IMR-90 (cell line): Measurements from ENCODE around the gene RNGTT. TPM values are rescaled to one million over a fixed set of nuclear protein-coding genes. Genes with fewer than 3 reads are reported as not detected.

Experiments
- ATAC-seq: fragments of 200-7000 bp; cut with Tn5 transposase; 2 replicates; pipeline ENCODE4 v1.9.1; 2020; ENCODE audit warnings: low read depth, mild to moderate bottlenecking, moderate library complexity
- BruUV-seq: library from RNA; stranded (reverse); fragments of 400-500 nt; replicated peaks from 2 replicates; lab custom pipeline; 2021; lab: Mats Ljungman, UMichigan
- CTCF ChIA-PET: fragments of 300-600 bp; formaldehyde crosslinking; extraction: SDS; loops from one replicate; lab custom pipeline; 2021; ENCODE audit warnings: antibody characterized with exemption; lab: Yijun Ruan, JAX
- POLR2A ChIA-PET: fragments of 300-600 bp; sonication (Branson Sonifier 250); formaldehyde crosslinking; loops from one replicate; lab custom pipeline; 2022; ENCODE audit warnings: antibody characterized with exemption; ENCODE audit not compliant: unreplicated experiment; lab: Charles Lee
- DNase-seq: peaks from one replicate; pipeline ENCODE4 v3.0.0; 2013
- H2AFZ ChIP-seq: replicated peaks from 2 replicates; pipeline ENCODE3; 2013; ENCODE audit warnings: low read length, mild to moderate bottlenecking; ENCODE audit not compliant: poor library complexity
- H2AK5ac ChIP-seq: 2 replicates; pipeline ENCODE4 v1.6.1; 2013; ENCODE audit warnings: low read depth, low read length, inconsistent platforms
- H2AK9ac ChIP-seq: replicated peaks from 2 replicates; pipeline ENCODE3; 2013; ENCODE audit warnings: mild to moderate bottlenecking, low read depth, low read length, moderate library complexity; ENCODE audit not compliant: poor library complexity
- H2BK120ac ChIP-seq: 2 replicates; pipeline ENCODE4 v1.6.1; 2013; ENCODE audit warnings: low read depth, low read length, inconsistent platforms
- H2BK15ac ChIP-seq: 3 replicates; pipeline ENCODE4 v1.6.1; 2013; ENCODE audit warnings: low read depth, low read length, inconsistent platforms
- H2BK20ac ChIP-seq: 2 replicates; pipeline ENCODE4 v1.6.1; 2013; ENCODE audit warnings: low read depth, mild to moderate bottlenecking, inconsistent platforms, low read length, moderate library complexity
- H2BK5ac ChIP-seq: 2 replicates; pipeline ENCODE4 v1.6.1; 2013; ENCODE audit warnings: mild to moderate bottlenecking, low read depth, low read length, inconsistent platforms; ENCODE audit not compliant: poor library complexity, severe bottlenecking
- H3K14ac ChIP-seq: replicated peaks from 2 replicates; pipeline ENCODE4 v1.6.1; 2013; ENCODE audit warnings: low read depth, low read length, inconsistent platforms
- H3K18ac ChIP-seq: 2 replicates; pipeline ENCODE4 v1.6.1; 2013; ENCODE audit warnings: low read depth, low read length, control low read depth
- H3K23ac ChIP-seq: 2 replicates; pipeline ENCODE4 v1.6.1; 2013; ENCODE audit warnings: low read depth, low read length, inconsistent platforms
- H3K27ac ChIP-seq: 2 replicates; pipeline ENCODE4 v1.5.1; 2013; ENCODE audit warnings: mild to moderate bottlenecking, control low read depth, low read length; ENCODE audit not compliant: insufficient read depth
- H3K27me3 ChIP-seq: 2 replicates; pipeline ENCODE4 v1.6.1; 2013; ENCODE audit warnings: low read length; ENCODE audit not compliant: control insufficient read depth, insufficient read depth
- H3K36me3 ChIP-seq: 2 replicates; pipeline ENCODE4 v1.6.1; 2013; ENCODE audit warnings: low read length, mixed read lengths; ENCODE audit not compliant: control insufficient read depth, insufficient read depth
- H3K4ac ChIP-seq: 2 replicates; pipeline ENCODE4 v1.6.1; 2013; ENCODE audit warnings: low read depth, low read length, inconsistent platforms
- H3K4me1 ChIP-seq: 2 replicates; pipeline ENCODE4 v1.6.1; 2013; ENCODE audit warnings: low read length, mixed read lengths; ENCODE audit not compliant: control insufficient read depth, insufficient read depth
- H3K4me2 ChIP-seq: 2 replicates; pipeline ENCODE4 v1.6.1; 2013; ENCODE audit warnings: low read depth, mild to moderate bottlenecking, control low read depth, low read length, moderate library complexity
- H3K4me3 ChIP-seq: 2 replicates; pipeline ENCODE4 v1.5.1; 2013; ENCODE audit warnings: low read depth, mild to moderate bottlenecking, control low read depth, low read length, moderate library complexity; ENCODE audit not compliant: insufficient read depth
- H3K56ac ChIP-seq: 2 replicates; pipeline ENCODE4 v1.6.1; 2013; ENCODE audit warnings: low read length, inconsistent platforms; ENCODE audit not compliant: insufficient read depth; ENCODE audit errors: extremely low read depth
- H3K79me1 ChIP-seq, 2 experiments: 2 replicates each; pipeline ENCODE4 v1.6.1; 2013; ENCODE audit warnings: low read length in 2 of 2, inconsistent platforms in 1 of 2, low read depth in 1 of 2
- H3K9ac ChIP-seq: 2 replicates; pipeline ENCODE4 v1.6.1; 2013; ENCODE audit warnings: low read depth, low read length, control low read depth
- H3K9me1 ChIP-seq: 2 replicates; pipeline ENCODE4 v1.6.1; 2013; ENCODE audit warnings: low read length, inconsistent platforms; ENCODE audit not compliant: insufficient read depth
- H3K9me3 ChIP-seq: 2 replicates; pipeline ENCODE4 v1.6.1; 2013; ENCODE audit warnings: low read length; ENCODE audit not compliant: control insufficient read depth, insufficient read depth
- H4K20me1 ChIP-seq: 2 replicates; pipeline ENCODE4 v1.6.1; 2013; ENCODE audit warnings: low read length, inconsistent platforms; ENCODE audit not compliant: insufficient read depth
- H4K5ac ChIP-seq: 2 replicates; pipeline ENCODE4 v1.6.1; 2013; ENCODE audit warnings: mild to moderate bottlenecking, low read depth, low read length, control low read depth
- H4K8ac ChIP-seq, 2 experiments: 2 replicates each; pipeline ENCODE4 v1.6.1; 2013; ENCODE audit warnings: low read depth in 2 of 2, low read length in 2 of 2, control low read depth in 1 of 2, inconsistent platforms in 1 of 2
- H4K91ac ChIP-seq: 2 replicates; pipeline ENCODE4 v1.6.1; 2013; ENCODE audit warnings: low read depth, low read length, inconsistent platforms; ENCODE audit not compliant: insufficient read depth
- BHLHE40 ChIP-seq: fragments of 150-350 bp; IDR thresholded peaks from 2 replicates; pipeline ENCODE4 v1.6.1; 2016; ENCODE audit warnings: mild to moderate bottlenecking, low read depth, low read length
- CEBPB ChIP-seq: IDR thresholded peaks from 2 replicates; pipeline ENCODE4 v1.6.1; 2012; ENCODE audit warnings: low read depth, low read length, improper control_type of control experiment
- CHD1 ChIP-seq: IDR thresholded peaks from 2 replicates; pipeline ENCODE4 v1.6.1; 2012; ENCODE audit warnings: low read depth, low read length, improper control_type of control experiment
- FOS ChIP-seq: fragments of 150-350 bp; IDR thresholded peaks from 2 replicates; pipeline ENCODE4 v1.6.1; 2016; ENCODE audit warnings: low read depth, low read length
- MAFK ChIP-seq: IDR thresholded peaks from 2 replicates; pipeline ENCODE4 v1.6.1; 2012; ENCODE audit warnings: low read depth, low read length, improper control_type of control experiment
- MAZ ChIP-seq: IDR thresholded peaks from 2 replicates; pipeline ENCODE4 v1.6.1; 2012; ENCODE audit warnings: low read depth, mild to moderate bottlenecking, low read length, improper control_type of control experiment, moderate library complexity, borderline replicate concordance
- MXI1 ChIP-seq: IDR thresholded peaks from 2 replicates; pipeline ENCODE4 v1.6.1; 2012; ENCODE audit warnings: low read depth, mild to moderate bottlenecking, low read length, moderate library complexity, borderline replicate concordance
- NFE2L2 ChIP-seq: fragments of 150-350 bp; IDR thresholded peaks from 2 replicates; pipeline ENCODE4 v1.6.1; 2016; ENCODE audit warnings: low read depth, mild to moderate bottlenecking, low read length
- POLR2A ChIP-seq: IDR thresholded peaks from 2 replicates; pipeline ENCODE4 v1.6.1; 2012; ENCODE audit warnings: mild to moderate bottlenecking, low read depth, low read length
- RAD21 ChIP-seq: IDR thresholded peaks from 2 replicates; pipeline ENCODE4 v1.6.1; 2012; ENCODE audit warnings: low read length, improper control_type of control experiment
- RCOR1 ChIP-seq: IDR thresholded peaks from 2 replicates; pipeline ENCODE4 v1.6.1; 2012; ENCODE audit warnings: mild to moderate bottlenecking, low read length, improper control_type of control experiment; ENCODE audit not compliant: insufficient replicate concordance
- SMC3 ChIP-seq: fragments of 150-350 bp; IDR thresholded peaks from 2 replicates; pipeline ENCODE4 v1.6.1; 2016; ENCODE audit warnings: low read depth, mild to moderate bottlenecking, antibody characterized with exemption, low read length, moderate library complexity
- WGBS, 2 experiments: methylation state at CpG; one replicate each; pipeline versions ENCODE4 v1.1.5 to v1.1.7; 2013; ENCODE audit warnings: missing lambda C conversion rate in 2 of 2; ENCODE audit not compliant: insufficient read length in 1 of 2; ENCODE audit errors: extremely low coverage in 2 of 2; 5-methylcytosine and 5-hydroxymethylcytosine counted together
- dilution Hi-C: fragments of 300-500 bp; cut with HindIII; formaldehyde crosslinking; loops from one replicate; pipeline ENCODE4 v1.14.3; 2018; ENCODE audit warnings: low sequenced_read_pairs; ENCODE audit not compliant: unreplicated experiment
- in situ Hi-C: fragments of 300-500 bp; cut with MboI; formaldehyde crosslinking; loops from 3 replicates; pipeline ENCODE4 v1.14.3; 2019; ENCODE audit warnings: low sequenced_read_pairs, inconsistent platforms, mixed read lengths
- intact Hi-C: fragments of 100-400 bp; cut with micrococcal nuclease; formaldehyde crosslinking; loops from 2 replicates; pipeline ENCODE4 v1.10.0; 2022
- polyA plus RNA-seq, 3 experiments: library from polyadenylated mRNA; depleted of rRNA; stranded (reverse); fragments of >200 nt; gene quantifications; 2 replicates each; pipeline ENCODE4 v1.2.3, GENCODE V29; 2012; ENCODE audit warnings: low replicate concordance in 1 of 3
- total RNA-seq: library from RNA; depleted of rRNA; stranded (reverse); fragments of >200 nt; gene quantifications from 2 replicates; pipeline ENCODE4 v1.2.3, GENCODE V29; 2012
- TF ChIP-seq, protein P1 (sequence below): fragments of 150-350 bp; IDR thresholded peaks from 2 replicates; pipeline ENCODE4 v1.6.1; 2017; ENCODE audit warnings: mild to moderate bottlenecking, antibody characterized with exemption, low read length, low read depth
- TF ChIP-seq, protein P2 (sequence below): conservative IDR thresholded peaks from 2 replicates; pipeline ENCODE4 v1.5.1; 2012; ENCODE audit warnings: mild to moderate bottlenecking, low read depth, low read length, improper control_type of control experiment
- TF ChIP-seq, protein P3 (sequence below): fragments of 150-350 bp; IDR thresholded peaks from 2 replicates; pipeline ENCODE4 v1.6.1; 2016; ENCODE audit warnings: low read depth, mild to moderate bottlenecking, low read length, moderate library complexity, borderline replicate concordance

Gene RNGTT
- total and polyA plus RNA-seq, 2 of the 4 experiments (the other 2 are of a cell fraction), result 5.4 to 21.7 TPM

DNA sequence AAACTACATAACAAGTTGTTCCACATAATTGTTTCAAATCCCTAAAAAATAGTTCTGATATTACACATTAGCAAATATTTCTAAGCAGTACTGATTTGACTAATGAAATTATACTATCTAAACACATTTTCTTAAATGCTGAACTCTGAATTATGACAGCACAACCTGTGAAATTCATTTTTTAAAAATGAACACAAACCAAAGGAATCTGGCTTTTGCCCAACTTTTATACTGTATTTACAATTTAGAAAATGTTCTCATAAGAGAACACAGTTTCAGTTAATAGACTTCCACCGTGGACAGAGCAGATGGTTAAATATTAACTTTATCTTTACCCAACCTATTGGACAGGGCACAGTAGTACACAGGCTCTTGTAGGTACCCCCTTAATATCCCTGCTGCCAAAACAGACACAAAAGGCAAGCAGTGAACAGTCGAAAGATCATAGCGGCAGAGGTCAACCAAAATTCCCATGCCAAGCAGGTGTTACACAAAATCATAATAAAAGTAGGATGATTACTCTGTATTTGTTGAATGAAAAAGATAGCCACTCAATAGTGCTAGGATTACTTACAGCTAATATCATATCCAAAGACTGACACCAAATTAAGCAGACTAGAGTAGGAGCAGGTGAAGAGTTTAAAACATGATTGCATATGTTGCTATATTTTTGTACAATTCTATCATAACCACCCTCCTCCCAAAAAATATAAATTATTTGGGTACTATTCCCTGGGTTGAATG, 122.5 kb downstream of the RNGTT start:
- Histone ChIP-seq H4K8ac (no peak overlapping the region), H3K18ac (no peak overlapping the region), H2AK5ac (no peak overlapping the region), H3K14ac (no peak overlapping the region), H3K9me1 (peaks cover 3% of the 10 kb centered on the region; the same call in 1 of the 2 replicates), H4K20me1 (no peaks in the 10 kb centered on the region), H3K79me1 (peaks cover 7 to 11% of the 10 kb centered on the region in 2 experiments; a peak in 2 of 4 replicates), H3K9ac (no peak overlapping the region), H2AFZ (no peak overlapping the region), H3K36me3 (0 out of 2 replicates have a peak, but pooled peaks cover 1% of the 10 kb centered on the region), H3K4me1 (peaks cover 3% of the 10 kb centered on the region), H2BK120ac (no peak overlapping the region), H2BK20ac (no peak overlapping the region), H3K23ac (no peak overlapping the region), H2BK15ac (no peak overlapping the region), H4K5ac (no peak overlapping the region), H3K56ac (no peak overlapping the region), H2BK5ac (no peak overlapping the region), H3K27me3 (no peaks in the 10 kb centered on the region), H3K9me3 (peaks cover 5% of the 10 kb centered on the region; the same call in 1 of the 2 replicates), H4K91ac (no peak overlapping the region), H3K4me2 (no peak overlapping the region), H2AK9ac (no peak overlapping the region), H3K4ac (no peak overlapping the region), H3K27ac (no peak overlapping the region), H3K4me3 (no peak overlapping the region)
- DNase-seq, result peak; percentile 35
- WGBS, 2 experiments, result no CpG with 5 or more reads among the region's 3 CpGs
- in situ Hi-C loops, result no loop called here
- dilution Hi-C loops, result no loop called here
- ChIA-PET POLR2A (no interaction called here), CTCF (no interaction called here)
- no TSS peak for BruUV-seq
- no peak for TF ChIP-seq SMC3
- TF ChIP-seq, protein P1, sequence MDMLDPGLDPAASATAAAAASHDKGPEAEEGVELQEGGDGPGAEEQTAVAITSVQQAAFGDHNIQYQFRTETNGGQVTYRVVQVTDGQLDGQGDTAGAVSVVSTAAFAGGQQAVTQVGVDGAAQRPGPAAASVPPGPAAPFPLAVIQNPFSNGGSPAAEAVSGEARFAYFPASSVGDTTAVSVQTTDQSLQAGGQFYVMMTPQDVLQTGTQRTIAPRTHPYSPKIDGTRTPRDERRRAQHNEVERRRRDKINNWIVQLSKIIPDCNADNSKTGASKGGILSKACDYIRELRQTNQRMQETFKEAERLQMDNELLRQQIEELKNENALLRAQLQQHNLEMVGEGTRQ, result no peak
- no peak for TF ChIP-seq MXI1
- no peak for TF ChIP-seq RAD21
- TF ChIP-seq MAFK, result no peak
- TF ChIP-seq, protein P2, sequence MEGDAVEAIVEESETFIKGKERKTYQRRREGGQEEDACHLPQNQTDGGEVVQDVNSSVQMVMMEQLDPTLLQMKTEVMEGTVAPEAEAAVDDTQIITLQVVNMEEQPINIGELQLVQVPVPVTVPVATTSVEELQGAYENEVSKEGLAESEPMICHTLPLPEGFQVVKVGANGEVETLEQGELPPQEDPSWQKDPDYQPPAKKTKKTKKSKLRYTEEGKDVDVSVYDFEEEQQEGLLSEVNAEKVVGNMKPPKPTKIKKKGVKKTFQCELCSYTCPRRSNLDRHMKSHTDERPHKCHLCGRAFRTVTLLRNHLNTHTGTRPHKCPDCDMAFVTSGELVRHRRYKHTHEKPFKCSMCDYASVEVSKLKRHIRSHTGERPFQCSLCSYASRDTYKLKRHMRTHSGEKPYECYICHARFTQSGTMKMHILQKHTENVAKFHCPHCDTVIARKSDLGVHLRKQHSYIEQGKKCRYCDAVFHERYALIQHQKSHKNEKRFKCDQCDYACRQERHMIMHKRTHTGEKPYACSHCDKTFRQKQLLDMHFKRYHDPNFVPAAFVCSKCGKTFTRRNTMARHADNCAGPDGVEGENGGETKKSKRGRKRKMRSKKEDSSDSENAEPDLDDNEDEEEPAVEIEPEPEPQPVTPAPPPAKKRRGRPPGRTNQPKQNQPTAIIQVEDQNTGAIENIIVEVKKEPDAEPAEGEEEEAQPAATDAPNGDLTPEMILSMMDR, result no peak
- no peak for TF ChIP-seq NFE2L2
- no peak for TF ChIP-seq CHD1
- no peak for TF ChIP-seq MAZ
- TF ChIP-seq RCOR1, result no peak
- TF ChIP-seq, protein P3, sequence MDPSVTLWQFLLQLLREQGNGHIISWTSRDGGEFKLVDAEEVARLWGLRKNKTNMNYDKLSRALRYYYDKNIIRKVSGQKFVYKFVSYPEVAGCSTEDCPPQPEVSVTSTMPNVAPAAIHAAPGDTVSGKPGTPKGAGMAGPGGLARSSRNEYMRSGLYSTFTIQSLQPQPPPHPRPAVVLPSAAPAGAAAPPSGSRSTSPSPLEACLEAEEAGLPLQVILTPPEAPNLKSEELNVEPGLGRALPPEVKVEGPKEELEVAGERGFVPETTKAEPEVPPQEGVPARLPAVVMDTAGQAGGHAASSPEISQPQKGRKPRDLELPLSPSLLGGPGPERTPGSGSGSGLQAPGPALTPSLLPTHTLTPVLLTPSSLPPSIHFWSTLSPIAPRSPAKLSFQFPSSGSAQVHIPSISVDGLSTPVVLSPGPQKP, result no peak
- TF ChIP-seq BHLHE40, result no peak
- no peak for TF ChIP-seq FOS
- no peak for TF ChIP-seq POLR2A
- TF ChIP-seq CEBPB, result no peak
- ATAC-seq, result peak; percentile 34; the same call in 1 of the 2 replicates
- intact Hi-C loops, result no loop called here
